NCI-H146 (cell line): ENCODE data around the gene ERBB3.
A peak's percentile ranks its signal among the peaks of the same experiment; 100 is the strongest.
"Not testable (repeated sequence)": the region's sequence is repeated elsewhere in the genome, so short reads cannot be mapped to it uniquely, and the experiment has no call there.

Source experiments
- DNase-seq: peaks from one replicate; lab custom pipeline; 2025; lab: John Stamatoyannopoulos, UW

The ERBB3 gene

DNA sequence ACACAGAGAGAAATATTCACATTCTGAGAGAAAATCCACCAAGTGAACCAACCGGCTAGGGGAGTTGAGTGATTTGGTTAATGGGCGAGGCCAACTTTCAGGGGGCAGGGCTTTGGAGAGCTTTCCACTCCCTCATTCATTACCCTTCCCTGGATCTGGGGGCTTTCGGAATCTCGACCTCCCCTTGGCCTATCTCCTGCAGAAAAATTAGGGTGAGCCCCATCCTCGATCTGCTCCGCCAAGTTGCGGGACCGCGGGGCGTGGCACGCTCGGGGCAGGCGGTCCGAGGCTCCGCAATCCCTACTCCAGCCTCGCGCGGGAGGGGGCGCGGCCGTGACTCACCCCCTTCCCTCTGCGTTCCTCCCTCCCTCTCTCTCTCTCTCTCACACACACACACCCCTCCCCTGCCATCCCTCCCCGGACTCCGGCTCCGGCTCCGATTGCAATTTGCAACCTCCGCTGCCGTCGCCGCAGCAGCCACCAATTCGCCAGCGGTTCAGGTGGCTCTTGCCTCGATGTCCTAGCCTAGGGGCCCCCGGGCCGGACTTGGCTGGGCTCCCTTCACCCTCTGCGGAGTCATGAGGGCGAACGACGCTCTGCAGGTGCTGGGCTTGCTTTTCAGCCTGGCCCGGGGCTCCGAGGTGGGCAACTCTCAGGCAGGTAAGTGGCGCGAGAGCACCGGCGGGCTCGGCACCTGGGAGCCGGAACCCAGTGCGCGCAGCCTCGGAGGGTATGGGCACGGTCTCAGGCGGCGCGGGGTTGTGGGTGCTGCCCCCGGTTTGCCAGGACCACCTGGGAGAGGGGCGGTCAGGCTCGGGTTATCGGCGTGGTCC, at the start of gene ERBB3:
Gene ERBB3, plus strand, starts transcription at position 443 of the 833 bp plus-strand sequence. Its CDS starts 136 bp downstream, at position 579.
- peak; percentile 74 for DNase-seq

DNA sequence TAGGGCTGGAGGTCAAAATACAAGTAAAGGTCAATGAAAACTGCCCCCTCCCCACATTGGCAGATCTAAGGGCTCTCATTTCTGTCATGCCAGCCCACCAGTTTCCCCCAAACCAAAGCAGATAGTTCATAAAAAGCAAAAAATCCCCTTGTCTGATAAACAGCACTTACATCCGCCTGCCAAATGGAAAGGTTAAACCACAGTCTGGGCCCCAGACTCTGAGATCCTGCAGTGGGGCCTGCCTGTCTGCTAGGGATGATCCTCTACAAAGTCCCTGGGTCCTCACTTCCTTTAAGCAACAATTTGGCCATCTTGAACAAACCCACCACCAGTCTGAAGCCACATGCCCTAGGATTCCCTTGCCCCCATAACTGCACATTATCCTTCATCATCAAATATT, 48.0 kb upstream of the ERBB3 start:
- no peak for DNase-seq

DNA sequence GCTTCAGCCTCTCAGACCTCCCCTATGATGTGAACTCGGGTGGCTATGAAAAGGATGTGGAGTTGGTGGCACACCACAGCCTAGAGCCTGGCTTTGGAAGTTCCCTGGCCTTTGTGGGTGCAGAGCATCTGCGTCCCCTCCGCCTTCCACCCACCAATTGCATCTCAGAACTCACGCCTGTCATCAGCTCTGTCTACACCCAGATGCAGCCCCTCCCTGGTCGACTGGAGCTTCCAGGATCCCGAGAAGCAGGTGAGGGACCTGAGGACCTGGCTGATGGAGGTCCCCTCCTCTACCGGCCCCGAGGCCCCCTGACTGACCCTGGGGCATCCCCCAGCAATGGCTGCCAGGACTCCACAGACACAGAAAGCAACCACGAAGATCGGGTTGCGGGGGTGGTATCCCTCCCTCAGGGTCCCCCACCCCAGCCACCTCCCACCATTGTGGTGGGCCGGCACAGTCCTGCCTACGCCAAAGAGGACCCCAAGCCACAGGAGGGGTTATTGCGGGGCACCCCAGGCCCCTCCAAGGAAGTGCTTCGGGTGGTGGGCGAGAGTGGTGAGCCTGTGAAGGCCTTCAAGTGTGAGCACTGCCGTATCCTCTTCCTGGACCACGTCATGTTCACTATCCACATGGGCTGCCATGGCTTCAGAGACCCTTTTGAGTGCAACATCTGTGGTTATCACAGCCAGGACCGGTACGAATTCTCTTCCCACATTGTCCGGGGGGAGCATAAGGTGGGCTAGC, 45.2 kb upstream of the ERBB3 start:
- DNase-seq: no peak

DNA sequence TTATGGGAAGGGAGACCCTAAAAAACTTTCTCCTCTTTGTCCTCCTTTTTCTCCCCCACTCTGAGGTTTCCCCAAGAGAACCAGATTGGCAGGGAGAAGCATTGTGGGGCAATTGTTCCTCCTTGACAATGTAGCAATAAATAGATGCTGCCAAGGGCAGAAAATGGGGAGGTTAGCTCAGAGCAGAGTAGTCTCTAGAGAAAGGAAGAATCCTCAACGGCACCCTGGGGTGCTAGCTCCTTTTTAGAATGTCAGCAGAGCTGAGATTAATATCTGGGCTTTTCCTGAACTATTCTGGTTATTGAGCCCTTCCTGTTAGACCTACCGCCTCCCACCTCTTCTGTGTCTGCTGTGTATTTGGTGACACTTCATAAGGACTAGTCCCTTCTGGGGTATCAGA, 42.8 kb upstream of the ERBB3 start:
- DNase-seq: no peak

DNA sequence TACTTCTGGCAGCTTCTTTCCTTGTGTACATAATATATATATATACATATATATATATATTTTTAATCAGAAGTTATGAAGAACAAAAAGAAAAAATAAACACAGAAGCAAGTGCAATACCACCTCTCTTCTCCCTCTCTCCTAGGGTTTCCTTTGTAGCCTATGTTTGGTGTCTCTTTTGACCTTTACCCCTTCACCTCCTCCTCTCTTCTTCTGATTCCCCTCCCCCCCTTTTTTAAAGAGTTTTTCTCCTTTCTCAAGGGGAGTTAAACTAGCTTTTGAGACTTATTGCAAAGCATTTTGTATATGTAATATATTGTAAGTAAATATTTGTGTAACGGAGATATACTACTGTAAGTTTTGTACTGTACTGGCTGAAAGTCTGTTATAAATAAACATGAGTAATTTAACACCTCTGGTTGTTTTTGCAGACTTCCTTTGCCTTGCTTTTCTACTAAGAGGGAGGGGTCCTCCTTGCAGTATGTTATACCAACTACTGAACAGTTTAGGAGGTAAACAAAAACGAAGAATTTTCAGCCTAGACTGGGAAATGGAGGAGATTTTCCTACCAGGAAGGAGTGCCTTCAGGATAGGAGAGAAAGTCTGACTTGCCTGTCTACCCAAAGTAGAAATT, 41.8 kb upstream of the ERBB3 start:
- no peak for DNase-seq

DNA sequence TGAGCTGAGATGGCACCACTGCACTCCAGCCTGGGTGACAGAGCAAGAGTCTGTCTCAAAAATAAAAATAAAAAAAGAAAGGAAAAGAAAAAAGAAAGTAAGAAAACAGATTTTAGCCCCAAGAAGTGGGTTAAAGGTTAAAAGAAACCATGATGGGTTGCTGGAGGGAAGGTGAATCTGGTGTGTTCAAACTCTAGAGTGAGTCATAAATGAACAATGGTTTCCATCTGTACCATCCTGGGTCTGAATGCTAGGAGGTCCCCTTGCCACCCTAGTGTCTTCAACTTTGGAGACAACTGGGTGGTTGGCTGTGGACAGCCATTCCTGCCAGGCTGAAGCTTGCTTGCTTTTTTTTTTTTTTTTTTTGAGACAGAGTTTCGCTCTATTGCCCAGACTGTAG, 39.8 kb upstream of the ERBB3 start:
- DNase-seq: no peak

DNA sequence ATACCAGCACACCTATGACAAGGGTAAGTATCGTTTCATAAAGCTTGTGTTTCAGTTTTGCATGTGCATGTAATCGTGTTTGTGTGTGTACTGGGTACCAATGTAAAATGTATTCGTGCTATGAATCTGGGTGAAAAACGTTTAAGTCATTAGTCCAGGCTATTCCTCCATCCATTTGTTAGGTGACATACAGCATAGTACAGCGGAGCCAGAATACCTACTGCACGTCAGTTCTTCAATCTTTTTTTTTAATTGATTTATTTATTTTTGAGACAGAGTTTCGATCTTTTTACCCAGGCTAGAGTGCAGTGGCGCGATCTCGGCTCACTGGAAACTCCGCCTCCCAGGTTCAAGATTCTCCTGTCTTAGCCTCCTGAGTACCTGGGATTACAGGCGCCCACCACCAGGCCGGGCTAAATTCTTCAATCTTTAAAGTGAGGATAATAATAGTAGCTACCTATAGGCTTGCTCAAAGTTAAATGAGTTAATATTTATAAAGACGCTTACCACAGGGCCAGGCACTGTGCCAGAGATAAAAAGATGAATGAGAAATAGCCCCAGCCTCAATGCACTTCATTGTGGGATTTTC, 38.9 kb upstream of the ERBB3 start:
- peak; percentile 51 for DNase-seq

DNA sequence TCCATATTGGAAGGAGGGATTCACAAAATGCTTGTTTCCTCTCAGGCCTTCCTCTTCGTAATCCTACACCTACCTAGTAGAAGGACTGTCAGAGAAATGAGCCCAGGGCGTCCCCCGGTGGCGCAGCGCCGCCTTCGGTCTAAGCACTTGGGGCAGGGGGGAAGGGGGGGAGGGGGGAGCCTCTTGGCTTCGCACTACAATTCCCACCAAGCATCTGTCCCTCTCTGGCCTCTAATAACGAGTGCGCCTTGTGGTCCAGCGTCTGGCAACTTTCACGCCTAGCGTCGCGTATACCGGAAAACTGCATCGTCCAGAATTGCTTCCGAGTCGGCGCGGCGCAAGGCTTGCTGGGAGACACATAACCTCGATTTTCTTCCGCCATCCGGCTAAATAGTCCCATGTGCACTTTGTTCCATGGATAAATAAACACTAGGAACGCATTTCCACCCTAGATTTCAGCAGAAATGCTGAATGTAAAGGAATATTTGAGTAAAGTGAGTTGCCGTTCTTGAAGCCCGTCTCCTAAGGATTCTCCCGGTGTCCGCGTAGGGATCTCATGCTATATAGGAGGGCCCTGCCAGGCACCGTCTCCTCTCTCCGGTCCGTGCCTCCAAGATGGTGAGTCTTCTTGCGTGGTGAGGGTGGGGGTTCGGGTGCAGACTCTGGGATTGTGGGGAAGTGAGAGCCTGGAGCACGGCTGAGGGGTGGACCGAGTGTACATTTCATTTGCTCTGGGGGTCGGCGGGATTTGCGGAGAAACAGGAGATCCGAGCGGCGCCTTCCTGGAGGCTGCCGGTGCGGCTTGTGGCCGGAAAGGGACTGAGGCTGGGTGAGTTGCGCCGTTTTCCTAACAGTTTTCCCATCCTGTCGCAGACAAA, 38.2 kb upstream of the ERBB3 start, which contains the start of gene RPS26:
Gene RPS26, plus strand, starts transcription at position 367 of the 878 bp plus-strand sequence. Its CDS starts 249 bp downstream, at position 616.
- DNase-seq: peak; percentile 100

DNA sequence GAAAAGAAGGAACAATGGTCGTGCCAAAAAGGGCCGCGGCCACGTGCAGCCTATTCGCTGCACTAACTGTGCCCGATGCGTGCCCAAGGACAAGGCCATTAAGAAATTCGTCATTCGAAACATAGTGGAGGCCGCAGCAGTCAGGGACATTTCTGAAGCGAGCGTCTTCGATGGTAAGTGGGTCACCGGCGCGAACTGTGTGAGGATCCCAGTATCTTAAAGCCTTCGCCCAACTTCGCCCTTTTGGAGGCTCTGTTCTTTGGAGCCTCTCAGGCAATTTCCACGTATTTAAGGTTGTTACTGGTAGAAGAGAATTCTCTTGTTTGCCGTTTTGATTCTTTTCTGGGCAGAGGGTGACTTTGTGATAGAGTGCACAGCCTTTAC, 37.5 kb upstream of the ERBB3 start:
- DNase-seq: peak; percentile 32

DNA sequence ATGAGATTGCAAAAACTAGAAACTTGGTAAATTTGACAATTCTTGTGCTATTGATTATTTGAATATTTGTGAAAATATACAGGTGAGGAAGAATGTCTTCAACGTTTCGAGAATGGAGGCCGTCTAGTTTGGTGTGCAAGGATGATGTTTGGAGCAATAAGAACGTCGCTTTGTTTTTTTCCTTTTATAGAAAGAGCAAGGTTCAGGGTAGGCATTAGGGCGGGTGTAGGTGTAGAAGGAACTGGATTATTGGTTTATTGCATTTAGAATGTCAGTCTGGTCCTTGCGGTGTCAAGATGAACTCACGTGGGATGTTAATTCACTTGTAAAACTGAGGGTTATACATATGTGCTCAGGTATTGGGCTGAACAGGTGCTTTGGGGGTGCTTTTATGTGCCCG, 37.1 kb upstream of the ERBB3 start:
- DNase-seq: no peak

DNA sequence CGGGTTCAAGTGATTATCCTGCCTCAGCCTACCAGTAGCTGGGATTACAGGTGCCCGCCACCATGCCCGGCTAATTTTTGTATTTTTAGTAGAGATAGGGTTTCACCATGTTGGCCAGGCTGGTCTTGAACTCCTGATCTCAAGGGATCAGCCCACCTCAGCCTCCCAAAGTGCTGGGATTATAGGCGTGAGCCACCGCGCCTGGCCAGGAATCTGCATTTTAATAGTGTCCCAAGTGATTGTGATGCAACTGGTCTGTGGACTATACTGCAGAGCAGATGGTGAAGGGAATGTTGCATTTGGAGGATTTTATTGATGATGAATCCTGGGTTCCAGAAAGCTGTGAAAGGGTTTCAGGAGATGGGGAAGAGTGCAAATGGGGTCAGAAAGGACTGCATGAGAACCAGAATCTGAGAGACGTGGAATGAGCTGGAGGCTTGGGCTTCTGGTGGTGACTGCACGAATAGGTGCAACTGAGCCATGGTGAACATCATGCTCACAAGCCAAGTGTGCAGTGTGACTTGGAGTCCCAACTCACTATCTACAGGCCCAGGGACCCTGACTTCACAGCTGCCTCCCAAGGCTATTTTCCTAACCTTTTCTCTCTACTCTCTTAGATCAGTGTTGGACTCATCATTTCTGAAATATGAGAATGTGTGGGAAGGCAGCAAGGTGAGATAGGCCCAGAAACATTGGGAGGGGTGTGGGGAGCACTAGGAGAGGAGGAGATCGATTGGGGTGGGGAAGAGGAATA, 33.8 kb upstream of the ERBB3 start:
- no peak for DNase-seq

DNA sequence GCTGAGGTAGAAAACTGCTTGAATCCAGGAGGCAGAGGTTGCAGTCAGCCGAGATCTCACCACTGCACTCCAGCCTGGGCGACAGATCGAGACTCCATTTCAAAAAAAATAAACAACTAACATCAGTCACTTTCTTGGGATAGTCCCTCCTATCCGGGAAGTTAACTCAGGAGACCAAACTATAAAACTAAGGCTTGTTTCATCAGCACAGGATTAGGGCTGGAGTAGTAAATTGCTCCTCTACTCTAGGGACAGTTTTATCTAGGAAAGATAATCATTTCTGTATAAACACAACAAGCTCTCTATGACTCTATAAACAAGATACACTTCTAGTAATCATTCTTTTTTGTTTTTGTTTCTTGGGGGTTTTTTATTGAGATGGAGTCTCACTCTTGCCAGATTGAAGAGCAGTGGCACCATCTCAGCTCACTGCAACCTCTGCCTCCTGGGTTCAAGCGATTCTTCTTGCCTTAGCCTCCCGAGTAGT, 26.5 kb upstream of the ERBB3 start:
- DNase-seq: no peak

DNA sequence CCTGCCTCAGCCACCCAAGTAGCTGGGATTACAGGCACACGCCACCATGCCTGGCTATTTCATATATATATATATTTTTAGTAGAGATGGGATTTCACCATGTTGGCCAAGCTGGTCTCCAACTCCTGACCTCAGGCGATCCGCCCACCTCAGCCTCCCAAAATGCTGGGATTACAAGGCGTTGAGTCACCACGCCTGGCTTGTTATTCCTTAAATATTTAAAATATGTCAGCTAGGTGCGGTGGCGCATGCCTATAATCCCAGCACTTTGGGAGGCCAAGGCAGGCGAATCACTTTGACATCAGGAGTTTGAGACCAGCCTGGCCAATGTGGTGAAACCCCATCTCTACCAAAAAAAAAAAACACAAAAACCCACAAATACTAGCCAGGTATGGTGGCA, 20.0 kb upstream of the ERBB3 start:
- not testable (repeated sequence) for DNase-seq

DNA sequence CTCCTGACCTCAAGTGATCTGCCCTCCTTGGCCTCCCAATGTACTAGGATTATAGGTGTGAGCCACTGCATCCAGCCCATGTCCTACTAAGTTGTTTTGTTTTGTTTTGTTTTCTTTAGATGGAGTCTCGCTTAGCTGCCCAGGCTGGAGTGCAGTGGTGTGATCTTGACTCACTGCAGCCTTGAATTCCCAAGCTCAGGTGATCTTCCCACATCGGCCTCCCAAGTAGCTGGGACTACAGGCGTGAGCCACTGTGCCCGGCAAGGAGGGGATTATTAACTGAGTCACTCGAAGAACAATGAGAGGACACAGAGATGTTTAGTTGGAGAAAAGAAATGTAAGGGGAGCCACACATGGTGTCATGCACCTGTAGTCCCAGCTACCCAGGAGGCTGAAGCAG, 18.0 kb upstream of the ERBB3 start:
- no peak for DNase-seq

DNA sequence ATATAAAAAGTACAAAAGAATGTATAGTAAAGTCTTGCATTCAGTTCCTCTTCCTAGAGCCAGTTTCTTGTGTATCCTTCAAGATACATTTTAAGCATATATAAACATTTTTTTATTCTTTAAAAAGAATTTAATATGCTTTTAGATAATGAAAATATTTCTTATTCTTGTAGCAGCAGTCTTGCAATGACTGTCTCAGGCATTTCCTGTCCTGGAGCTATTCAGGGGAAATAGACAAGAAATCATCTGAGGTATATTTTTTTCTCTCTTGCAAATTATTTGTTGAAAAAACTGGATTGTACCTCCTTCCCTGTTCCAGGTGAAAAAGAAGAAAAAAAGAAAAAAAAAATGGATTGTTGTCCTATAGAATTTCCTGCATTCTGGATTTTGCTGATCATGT, 17.0 kb upstream of the ERBB3 start:
- no peak for DNase-seq

DNA sequence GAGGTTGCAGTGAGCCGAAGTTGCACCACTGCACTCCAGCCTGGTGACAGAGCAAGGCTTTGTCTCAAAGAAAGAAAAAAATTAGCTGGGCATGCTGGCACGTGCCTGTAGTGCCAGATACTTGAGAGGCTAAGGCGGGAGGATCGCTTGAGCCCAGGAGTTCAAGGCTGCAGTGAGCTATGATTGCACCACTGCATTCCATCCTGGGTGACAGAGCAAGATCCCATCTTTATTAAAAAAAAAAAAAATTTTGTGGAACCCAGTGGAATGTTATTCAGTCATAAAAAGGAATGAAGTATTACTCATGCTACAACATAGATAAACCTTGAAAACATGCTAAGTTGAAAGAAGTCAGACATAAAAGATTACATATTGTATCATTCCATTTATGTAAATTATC, 8.3 kb upstream of the ERBB3 start:
- DNase-seq: no peak

DNA sequence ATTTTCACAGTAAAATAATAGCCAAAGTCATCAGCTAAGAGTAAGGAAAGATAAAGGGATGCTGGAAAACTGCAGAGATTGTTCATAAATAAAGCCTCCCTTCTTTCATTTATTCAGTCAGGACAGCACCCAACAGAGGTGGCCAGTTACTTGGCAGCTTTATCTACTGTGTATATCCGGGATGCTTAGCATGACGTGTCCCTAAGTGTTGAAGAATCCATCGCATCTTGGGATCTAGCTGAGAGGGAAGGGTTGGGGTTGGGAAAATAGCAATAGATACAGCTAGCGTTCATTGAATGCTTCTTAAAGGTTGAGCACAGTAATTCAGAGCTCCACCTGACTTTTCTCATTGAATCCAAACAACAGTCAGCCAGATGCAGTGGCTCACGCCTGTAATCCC, 5.6 kb upstream of the ERBB3 start:
- DNase-seq: no peak

DNA sequence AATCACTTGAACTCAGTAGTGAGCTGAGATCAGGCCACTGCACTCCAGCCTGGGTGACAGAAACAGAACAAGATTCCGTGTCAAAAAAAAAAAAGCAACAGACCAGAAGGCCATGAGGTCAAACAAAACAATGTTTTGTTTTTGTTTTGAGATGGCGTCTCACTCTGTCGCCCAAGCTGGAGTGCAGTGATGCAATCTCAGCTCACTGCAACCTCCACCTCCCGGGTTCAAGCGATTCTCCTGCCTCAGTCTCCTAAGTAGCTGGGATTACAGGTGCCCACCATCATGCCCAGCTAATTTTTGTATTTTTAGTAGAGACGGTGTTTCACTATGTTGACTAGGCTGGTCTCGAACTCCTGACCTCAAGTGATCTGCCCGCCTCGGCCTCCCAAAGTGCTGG, 2.0 kb upstream of the ERBB3 start:
- not testable (repeated sequence) for DNase-seq

DNA sequence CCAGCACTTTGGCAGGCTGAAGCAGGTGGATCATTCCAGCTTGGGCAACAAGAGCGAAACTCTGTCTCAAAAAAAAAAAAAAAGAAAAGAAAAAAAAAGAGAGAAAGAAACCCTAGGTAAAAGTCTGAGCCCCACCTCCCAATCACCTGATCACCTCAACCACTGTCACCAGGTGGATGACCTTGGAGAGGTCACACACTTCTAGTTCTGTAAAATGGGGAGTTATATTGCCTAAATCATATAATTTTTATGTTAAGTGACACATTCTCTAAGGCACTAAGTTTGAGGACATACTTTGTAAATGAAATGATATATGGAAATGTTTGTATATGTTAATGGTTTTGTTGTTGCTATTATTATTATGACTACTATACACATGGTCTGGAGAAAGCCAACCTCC, 1.5 kb upstream of the ERBB3 start:
- no peak for DNase-seq

DNA sequence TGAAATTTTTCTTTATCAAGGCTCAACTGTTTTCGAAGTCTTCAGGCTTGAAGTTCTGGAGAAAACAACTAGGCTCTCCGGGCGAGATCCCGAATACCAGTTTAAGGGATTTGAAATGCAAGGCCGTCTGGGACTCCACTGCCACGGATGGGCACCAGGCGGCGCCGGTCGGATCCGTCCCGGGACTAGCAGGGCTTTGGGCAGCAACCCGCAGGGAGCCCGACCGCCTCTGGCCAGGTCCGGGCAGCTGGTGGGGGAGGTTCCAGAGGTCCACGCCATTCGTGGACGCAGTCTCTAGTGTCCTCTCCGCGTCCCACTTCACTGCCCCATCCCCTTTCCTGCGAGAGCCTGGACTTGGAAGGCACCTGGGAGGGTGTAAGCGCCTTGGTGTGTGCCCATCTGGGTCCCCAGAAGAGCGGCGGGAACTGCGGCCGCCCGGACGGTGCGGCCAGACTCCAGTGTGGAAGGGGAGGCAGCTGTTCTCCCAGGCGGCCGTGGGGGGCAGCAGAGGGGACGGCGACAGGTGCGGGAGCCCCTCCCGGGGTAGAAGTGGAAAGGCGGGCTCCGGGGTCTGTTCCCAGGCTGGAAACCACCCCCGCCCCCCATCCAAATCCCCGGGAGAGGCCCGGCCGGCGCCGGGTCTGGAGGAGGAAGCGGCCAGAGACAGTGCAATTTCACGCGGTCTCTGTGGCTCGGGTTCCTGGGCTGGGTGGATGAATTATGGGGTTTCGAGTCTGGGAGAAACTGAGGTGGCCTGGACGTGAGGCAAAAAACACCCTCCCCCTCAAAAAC, 838 bp upstream of the ERBB3 start:
- DNase-seq: peak; percentile 80
